ENCODE measurements around the gene MFSD11. TPM values are rescaled to one million over a fixed set of nuclear protein-coding genes. Genes with fewer than 3 reads are reported as not detected.
A peak's percentile ranks its signal among the peaks of the same experiment; 100 is the strongest.
"Not testable (repeated sequence)": the region's sequence is repeated elsewhere in the genome, so short reads cannot be mapped to it uniquely, and the experiment has no call there.

The MFSD11 gene
- total RNA-seq, 1 experiment from 2014 or later: 11.1 TPM

DNA sequence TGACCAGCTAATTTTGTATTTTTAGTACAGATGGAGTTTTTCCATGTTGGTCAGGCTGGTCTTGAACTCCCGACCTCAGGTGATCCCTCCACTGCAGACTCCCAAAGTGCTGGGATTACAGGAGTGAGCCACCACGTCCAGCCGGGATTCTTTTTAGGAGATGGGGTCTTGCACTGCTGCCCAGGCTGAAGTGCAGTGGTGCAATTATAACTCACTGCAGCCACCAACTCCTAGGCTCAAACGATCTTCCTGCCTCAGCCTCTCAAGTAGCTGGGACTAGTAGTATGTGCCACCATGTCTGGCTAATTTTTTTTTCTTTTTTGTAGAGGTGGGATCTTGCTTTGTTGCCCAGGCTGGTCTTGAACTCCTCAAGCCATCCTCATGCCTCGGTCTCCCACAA, 73.9 kb downstream of the MFSD11 start:
- no peak for DNase-seq
- H3K4me3 ChIP-seq (ENCODE audit: insufficient read depth, low read depth, low read length): no peak overlapping the region
- H3K36me3 ChIP-seq (replicated peaks; ENCODE audit: control insufficient read depth, insufficient read depth, low read length): no peaks in the 10 kb centered on the region
- no peaks in the 10 kb centered on the region for H3K27me3 ChIP-seq (ENCODE audit: control insufficient read depth, insufficient read depth, low read length)

DNA sequence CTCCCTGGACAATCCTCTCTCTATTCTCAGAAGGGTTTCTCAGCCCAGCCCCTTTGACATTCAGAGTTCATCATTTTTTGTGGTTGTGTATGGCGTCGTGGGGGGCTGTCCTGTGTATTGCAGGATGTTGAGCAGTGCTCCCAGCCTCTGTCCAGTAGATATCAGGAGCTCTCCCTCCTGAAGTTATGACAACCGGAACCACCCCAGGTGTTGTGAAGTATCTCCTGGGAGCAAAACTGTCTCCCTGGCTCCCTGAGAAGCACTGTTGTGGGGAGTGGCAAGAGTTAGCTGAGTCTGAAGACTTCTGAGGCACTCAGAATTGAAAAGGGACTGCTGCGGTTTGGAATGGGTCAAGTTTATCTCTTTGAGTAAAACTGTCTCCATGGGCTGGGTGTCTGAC, 74.3 kb downstream of the MFSD11 start:
- no peak overlapping the region for H3K4me3 ChIP-seq (ENCODE audit: insufficient read depth, low read depth, low read length)
- DNase-seq: no peak
- H3K27me3 ChIP-seq (ENCODE audit: control insufficient read depth, insufficient read depth, low read length): no peaks in the 10 kb centered on the region
- no peaks in the 10 kb centered on the region for H3K36me3 ChIP-seq (replicated peaks; ENCODE audit: control insufficient read depth, insufficient read depth, low read length)

DNA sequence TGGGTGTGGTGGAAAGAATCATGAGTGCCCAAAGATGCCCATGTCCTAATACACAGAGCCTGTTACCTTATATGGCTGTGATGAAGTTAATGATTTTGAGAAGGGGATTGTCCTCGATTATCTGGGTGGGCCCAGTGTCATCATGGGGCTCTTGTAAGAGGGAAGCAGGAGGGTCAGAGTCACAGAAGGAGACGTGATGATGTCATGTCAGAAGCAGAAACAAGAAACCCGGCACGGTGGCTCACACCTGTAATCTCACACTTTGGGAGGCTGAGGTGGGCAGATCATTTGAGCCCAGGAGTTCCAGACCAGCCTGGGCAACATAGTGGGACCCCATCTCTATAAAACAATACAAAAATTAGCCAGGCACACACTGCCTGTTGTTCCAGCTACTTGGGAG, 75.0 kb downstream of the MFSD11 start:
- H3K36me3 ChIP-seq (replicated peaks; ENCODE audit: control insufficient read depth, insufficient read depth, low read length): no peaks in the 10 kb centered on the region
- DNase-seq: no peak
- H3K27me3 ChIP-seq (ENCODE audit: control insufficient read depth, insufficient read depth, low read length): no peaks in the 10 kb centered on the region
- H3K4me3 ChIP-seq (ENCODE audit: insufficient read depth, low read depth, low read length): no peak overlapping the region

DNA sequence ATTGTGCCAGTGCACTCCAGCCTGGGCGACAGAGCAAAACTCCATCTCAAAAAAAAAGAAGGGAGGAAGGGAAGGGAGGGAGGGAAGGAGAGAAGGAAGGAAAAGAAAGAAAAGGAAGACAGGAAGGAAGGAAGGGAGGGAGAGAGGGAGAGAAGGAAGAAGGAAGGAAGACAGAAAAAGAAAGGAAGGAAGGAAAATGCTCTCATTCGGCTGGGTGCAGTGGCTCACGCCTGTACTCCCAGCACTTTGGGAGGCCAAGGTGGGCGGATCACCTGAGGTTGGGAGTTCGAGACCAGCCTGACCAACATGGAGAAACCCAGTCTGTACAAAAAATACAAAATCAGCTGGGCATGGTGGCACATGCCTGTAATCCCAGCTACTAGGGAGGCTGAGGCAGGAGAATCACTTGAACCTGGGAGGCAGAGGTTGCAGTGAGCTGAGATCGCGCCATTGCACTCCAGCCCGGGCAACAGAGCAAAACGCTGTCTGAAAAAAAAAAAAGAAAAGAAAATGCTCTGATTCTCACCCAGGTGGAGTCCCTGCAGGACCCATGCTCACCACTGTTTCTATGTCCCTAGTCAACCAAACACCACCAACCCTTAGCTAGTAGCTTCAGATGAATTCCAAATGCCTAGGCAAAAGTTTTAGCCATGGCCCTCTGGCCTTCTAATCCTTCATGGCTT, 78.1 kb downstream of the MFSD11 start:
- not testable (repeated sequence) for H3K27me3 ChIP-seq (ENCODE audit: control insufficient read depth, insufficient read depth, low read length); H3K36me3 ChIP-seq (replicated peaks; ENCODE audit: control insufficient read depth, insufficient read depth, low read length); H3K4me3 ChIP-seq (ENCODE audit: insufficient read depth, low read depth, low read length); DNase-seq

DNA sequence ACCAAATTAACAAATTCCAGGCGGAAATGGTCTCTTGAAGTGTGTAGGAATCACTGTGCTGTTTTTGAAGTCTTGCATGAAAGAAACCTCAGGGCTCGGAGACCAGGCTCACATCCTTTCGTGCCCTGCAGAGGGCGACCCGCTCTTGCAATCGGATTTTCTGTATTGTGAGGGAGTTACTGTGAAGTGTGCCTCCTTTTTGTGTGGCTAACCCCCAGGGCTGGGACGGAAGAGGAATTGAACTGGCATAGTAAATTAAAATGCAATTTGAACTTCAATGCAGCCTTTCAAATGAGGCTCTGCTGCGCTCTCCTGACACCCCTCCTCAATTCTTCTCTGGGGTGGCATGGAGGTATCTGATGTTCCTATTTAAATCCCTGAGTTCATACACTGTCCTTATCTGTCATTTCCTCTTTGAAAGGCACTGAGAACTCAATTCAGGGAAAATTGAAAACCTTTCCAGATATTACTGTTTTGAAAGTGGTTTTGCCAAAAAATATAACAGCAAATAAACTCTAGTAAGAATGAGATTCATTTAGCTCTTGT, 78.7 kb downstream of the MFSD11 start:
- no peaks in the 10 kb centered on the region for H3K36me3 ChIP-seq (replicated peaks; ENCODE audit: control insufficient read depth, insufficient read depth, low read length)

DNA sequence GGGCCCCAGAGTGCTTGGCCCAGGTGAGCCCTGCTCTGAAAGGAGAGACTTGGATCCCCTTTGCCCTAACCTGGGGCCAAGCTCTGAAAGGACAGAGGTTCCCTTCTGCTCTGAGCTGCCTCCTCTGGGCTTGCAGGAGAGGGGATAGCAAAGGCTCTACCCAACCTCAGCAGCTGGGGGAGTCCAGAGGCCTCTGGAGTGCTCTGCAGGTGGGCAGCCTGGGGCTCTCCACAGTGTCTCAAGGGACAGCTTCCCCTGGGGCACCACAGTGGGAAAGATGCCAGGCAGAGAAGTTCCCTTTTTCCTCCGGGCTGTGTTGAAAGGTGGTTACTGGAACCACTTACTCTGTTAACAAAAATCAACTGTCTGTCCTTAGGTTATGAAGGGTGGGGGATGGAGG, 82.1 kb downstream of the MFSD11 start:
- Histone ChIP-seq H3K4me3 (ENCODE audit: insufficient read depth, low read depth, low read length) (no peak overlapping the region), H3K27me3 (ENCODE audit: control insufficient read depth, insufficient read depth, low read length) (no peaks in the 10 kb centered on the region), H3K36me3 (replicated peaks; ENCODE audit: control insufficient read depth, insufficient read depth, low read length) (no peaks in the 10 kb centered on the region)
- DNase-seq: peak; percentile 50

More for the DNA sequence above, 78.7 kb downstream of the MFSD11 start:
- DNase-seq: peak; percentile 85
- H3K4me3 ChIP-seq (ENCODE audit: insufficient read depth, low read depth, low read length): no peak overlapping the region
- no peaks in the 10 kb centered on the region for H3K27me3 ChIP-seq (ENCODE audit: control insufficient read depth, insufficient read depth, low read length)

DNA sequence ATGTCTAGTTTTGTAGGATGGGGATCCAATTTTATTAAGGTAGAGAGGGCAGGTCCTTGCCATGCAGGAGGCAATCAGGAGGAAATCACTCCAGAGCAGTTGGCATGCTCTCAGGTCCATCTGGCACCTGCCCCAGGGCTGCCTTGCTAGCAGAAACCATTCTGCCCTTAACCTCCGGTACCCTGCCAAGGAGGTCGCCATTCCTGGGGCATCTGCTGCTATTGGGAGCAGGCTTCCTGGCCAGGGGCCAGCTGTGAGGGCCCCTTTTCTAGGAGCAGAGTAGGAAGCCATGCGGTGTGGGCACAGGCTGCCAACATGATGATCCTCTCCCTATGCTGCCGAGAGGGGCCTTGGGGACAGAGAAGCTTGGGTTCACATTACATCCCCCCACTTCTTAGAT, 82.6 kb downstream of the MFSD11 start:
- H3K36me3 ChIP-seq (replicated peaks; ENCODE audit: control insufficient read depth, insufficient read depth, low read length): no peaks in the 10 kb centered on the region
- no peak for DNase-seq

DNA sequence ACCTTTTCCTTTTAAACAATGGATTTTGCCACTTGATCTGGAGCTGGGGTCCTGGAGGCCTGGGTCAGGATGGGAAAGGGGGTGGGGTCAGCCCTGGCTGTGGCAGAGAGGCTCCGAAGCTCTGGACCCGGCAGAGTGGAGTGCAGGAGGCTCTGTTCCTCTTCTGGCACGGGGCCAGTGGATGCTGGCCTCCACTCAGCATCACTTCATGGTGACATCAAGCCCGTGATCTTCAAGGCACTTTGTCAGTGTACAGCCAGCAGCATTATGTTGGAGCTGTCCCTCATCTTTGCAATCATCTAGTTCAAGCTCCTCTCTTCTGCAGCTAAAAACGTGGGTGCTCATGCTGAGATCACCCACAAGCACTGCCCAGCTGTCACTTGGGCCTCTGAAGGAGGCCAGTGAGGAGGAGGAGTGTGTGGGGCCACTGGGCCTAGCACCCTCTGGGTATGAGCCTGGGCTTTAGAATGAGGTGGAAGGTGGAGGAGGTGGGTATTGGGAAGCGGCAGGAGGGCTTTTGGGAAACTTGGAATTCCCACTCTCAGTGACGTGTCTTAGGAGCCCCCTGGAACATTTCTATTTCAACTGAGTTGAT, 84.4 kb downstream of the MFSD11 start:
- H3K4me3 ChIP-seq (ENCODE audit: insufficient read depth, low read depth, low read length): no peak overlapping the region
- DNase-seq: no peak
- no peaks in the 10 kb centered on the region for H3K27me3 ChIP-seq (ENCODE audit: control insufficient read depth, insufficient read depth, low read length)
- H3K36me3 ChIP-seq (replicated peaks; ENCODE audit: control insufficient read depth, insufficient read depth, low read length): no peaks in the 10 kb centered on the region

More for the DNA sequence above, 82.6 kb downstream of the MFSD11 start:
- Histone ChIP-seq H3K27me3 (ENCODE audit: control insufficient read depth, insufficient read depth, low read length) (no peaks in the 10 kb centered on the region), H3K4me3 (ENCODE audit: insufficient read depth, low read depth, low read length) (no peak overlapping the region)

DNA sequence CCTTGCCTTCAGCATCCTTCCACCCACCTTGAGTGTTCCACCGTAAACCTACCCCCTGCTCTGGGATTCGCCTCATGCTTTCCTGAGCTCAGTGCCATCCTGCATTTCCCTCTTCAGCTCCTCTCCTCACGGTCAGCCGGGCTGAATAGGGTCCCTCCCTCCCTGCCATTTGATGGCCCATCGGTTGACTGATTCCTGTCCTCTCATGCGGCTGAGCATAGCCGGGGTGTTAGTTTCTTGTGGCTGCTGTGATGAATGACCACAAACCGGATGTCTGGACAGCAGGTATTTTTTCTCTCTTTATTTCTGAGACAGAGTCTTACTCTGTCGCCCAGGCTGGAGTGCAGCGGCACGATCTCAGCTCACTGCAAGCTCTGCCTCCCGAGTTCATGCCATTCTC, 86.2 kb downstream of the MFSD11 start:
- Histone ChIP-seq H3K27me3 (ENCODE audit: control insufficient read depth, insufficient read depth, low read length) (no peaks in the 10 kb centered on the region), H3K4me3 (ENCODE audit: insufficient read depth, low read depth, low read length) (no peak overlapping the region), H3K36me3 (replicated peaks; ENCODE audit: control insufficient read depth, insufficient read depth, low read length) (no peaks in the 10 kb centered on the region)
- DNase-seq: peak; percentile 26

DNA sequence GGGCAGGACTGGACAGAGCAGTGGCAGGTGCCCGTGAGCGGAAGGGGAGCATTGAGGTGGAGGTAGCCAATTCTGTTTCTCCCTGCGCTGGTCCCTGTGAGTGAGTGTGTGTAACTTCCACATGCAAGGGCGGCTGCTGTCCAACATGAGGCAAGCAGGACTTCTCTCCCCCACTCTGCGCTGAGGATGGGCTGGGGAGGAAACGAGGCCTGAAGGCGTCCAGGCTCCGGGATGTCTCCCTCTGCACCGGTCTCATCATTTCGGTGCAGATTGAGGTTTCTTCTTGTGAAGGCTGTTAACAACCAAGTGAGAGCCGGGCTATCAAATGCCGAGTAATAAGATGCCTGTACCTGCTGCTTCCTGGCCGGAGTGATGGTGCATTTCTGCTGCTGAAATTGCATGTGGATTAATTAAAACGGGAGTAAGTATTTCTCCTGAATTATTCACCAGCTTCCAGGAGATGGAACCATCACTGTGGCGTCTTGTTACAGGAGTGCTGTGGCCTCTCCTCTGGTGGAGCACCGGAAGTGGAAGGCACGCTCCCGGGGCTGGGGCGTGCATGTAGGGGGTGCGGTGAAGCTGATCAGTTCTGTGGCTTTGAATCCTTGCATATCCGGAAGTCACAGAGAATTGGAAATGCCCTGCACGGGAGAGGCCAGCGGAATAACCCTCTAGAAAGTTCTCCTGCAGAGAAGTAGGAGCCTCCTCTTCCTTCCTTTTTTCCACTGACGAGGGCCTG, 88.6 kb downstream of the MFSD11 start:
- H3K36me3 ChIP-seq (replicated peaks; ENCODE audit: control insufficient read depth, insufficient read depth, low read length): no peaks in the 10 kb centered on the region
- DNase-seq: peak; percentile 30
- H3K27me3 ChIP-seq (ENCODE audit: control insufficient read depth, insufficient read depth, low read length): no peaks in the 10 kb centered on the region
- H3K4me3 ChIP-seq (ENCODE audit: insufficient read depth, low read depth, low read length): no peak overlapping the region

DNA sequence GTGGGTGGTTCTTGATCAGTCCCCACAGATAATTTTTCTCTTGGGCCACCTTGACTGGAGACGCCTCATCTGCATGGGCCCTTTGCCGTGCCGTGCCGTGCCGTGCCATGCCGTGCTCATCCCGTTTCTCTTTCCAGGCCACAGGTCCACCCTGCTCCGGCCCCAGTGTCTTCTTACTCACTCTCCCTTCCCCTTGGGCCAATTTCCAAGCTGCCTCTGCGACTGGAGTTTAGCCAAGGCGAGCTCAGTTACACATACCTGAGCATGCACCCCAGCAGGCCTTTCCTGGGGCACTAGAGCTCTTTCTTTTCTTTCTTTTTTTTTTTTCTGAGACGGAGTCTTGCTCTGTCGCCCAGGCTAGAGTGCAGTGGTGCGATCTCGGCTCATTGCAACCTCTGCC, 89.8 kb downstream of the MFSD11 start:
- DNase-seq: no peak
- Histone ChIP-seq H3K27me3 (ENCODE audit: control insufficient read depth, insufficient read depth, low read length) (no peaks in the 10 kb centered on the region), H3K4me3 (ENCODE audit: insufficient read depth, low read depth, low read length) (no peak overlapping the region), H3K36me3 (replicated peaks; ENCODE audit: control insufficient read depth, insufficient read depth, low read length) (no peaks in the 10 kb centered on the region)

Other genes with a start within 250 kb of the MFSD11 start
- gene RHBDF2, start 236.7 kb upstream of the MFSD11 start, total RNA-seq (2014; rRNA removed; shearing (Covaris generic)): 23.0 and 34.3 TPM in 2 replicates
- 1.4 and 3.5 TPM in 2 replicates for gene CYGB, start 200.4 kb upstream of the MFSD11 start, total RNA-seq (2014; rRNA removed; shearing (Covaris generic))
- 0.70 and 0.83 TPM in 2 replicates for gene PRCD, start 198.1 kb upstream of the MFSD11 start, total RNA-seq (2014; rRNA removed; shearing (Covaris generic))
- gene ST6GALNAC2, start 152.3 kb upstream of the MFSD11 start, total RNA-seq (2014; rRNA removed; shearing (Covaris generic)): 1.7 and 2.4 TPM in 2 replicates
- gene ST6GALNAC1, start 94.4 kb upstream of the MFSD11 start, total RNA-seq (2014; rRNA removed; shearing (Covaris generic)): not detected in 2 replicates
- 38.2 and 59.3 TPM in 2 replicates for gene MXRA7, start 27.2 kb upstream of the MFSD11 start, total RNA-seq (2014; rRNA removed; shearing (Covaris generic))
- 16.5 and 16.8 TPM in 2 replicates for gene JMJD6, start 11.5 kb upstream of the MFSD11 start, total RNA-seq (2014; rRNA removed; shearing (Covaris generic))
- 50.0 and 54.4 TPM in 2 replicates for gene METTL23, start 11.3 kb upstream of the MFSD11 start, total RNA-seq (2014; rRNA removed; shearing (Covaris generic))
- 327 and 489 TPM in 2 replicates for gene SRSF2, start 788 bp upstream of the MFSD11 start, total RNA-seq (2014; rRNA removed; shearing (Covaris generic))
- 3.7 and 4.2 TPM in 2 replicates for gene MGAT5B, start 130.3 kb downstream of the MFSD11 start, total RNA-seq (2014; rRNA removed; shearing (Covaris generic))